ENCODE data around the gene MLXIPL.
A peak's percentile ranks its signal among the peaks of the same experiment; 100 is the strongest.
"Not testable (repeated sequence)": the region's sequence is repeated elsewhere in the genome, so short reads cannot be mapped to it uniquely, and the experiment has no call there.

The MLXIPL gene

DNA sequence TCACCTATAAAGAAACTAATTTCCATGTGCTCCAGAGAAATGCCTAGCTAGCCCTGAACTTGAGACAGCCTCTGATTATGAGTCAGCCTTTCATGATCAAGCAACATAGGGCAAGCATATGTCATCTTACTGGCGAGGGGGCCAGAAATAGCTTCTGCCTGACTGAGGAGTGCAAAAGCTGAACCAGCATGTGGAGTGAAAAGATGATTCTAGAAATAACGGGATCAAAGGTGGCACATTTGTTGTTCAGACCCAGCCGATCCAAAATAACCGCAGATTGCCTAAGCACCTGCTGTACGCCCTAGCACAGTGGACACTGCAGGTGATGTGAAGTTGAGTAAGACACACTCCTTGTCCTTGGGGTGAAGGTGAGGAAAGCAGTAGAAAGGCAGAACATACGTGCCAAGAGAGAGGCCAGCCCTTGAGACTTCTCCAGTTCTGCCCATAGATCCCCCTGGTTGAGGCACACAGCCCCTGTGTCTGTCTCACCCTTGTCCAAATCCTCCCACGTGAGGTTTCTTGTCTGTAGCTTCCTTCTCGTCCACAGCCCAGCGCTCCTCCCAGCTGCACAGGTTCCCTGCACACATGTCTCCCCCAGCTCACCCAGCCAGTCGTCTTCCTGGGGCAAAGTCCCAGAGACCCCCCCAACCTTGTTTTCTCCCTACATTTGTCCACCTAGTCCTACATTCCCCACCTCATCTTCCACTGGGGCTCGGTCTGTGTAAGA is 64.0 kb downstream of the MLXIPL start:
- Histone ChIP-seq H3K36me3 (no peaks in the 10 kb centered on the region), H3K4me3 (ENCODE audit: low read depth, low read length) (no peak overlapping the region), H3K27me3 (peaks cover 4% of the 10 kb centered on the region; the same call in 1 of the 2 replicates), H3K9me3 (no peaks in the 10 kb centered on the region), H3K4me1 (no peaks in the 10 kb centered on the region)
- TF ChIP-seq, protein P1, sequence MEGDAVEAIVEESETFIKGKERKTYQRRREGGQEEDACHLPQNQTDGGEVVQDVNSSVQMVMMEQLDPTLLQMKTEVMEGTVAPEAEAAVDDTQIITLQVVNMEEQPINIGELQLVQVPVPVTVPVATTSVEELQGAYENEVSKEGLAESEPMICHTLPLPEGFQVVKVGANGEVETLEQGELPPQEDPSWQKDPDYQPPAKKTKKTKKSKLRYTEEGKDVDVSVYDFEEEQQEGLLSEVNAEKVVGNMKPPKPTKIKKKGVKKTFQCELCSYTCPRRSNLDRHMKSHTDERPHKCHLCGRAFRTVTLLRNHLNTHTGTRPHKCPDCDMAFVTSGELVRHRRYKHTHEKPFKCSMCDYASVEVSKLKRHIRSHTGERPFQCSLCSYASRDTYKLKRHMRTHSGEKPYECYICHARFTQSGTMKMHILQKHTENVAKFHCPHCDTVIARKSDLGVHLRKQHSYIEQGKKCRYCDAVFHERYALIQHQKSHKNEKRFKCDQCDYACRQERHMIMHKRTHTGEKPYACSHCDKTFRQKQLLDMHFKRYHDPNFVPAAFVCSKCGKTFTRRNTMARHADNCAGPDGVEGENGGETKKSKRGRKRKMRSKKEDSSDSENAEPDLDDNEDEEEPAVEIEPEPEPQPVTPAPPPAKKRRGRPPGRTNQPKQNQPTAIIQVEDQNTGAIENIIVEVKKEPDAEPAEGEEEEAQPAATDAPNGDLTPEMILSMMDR (IDR thresholded peaks at IDR 0.05; ENCODE audit: low read depth, low read length), result no peak
- no peak for DNase-seq

DNA sequence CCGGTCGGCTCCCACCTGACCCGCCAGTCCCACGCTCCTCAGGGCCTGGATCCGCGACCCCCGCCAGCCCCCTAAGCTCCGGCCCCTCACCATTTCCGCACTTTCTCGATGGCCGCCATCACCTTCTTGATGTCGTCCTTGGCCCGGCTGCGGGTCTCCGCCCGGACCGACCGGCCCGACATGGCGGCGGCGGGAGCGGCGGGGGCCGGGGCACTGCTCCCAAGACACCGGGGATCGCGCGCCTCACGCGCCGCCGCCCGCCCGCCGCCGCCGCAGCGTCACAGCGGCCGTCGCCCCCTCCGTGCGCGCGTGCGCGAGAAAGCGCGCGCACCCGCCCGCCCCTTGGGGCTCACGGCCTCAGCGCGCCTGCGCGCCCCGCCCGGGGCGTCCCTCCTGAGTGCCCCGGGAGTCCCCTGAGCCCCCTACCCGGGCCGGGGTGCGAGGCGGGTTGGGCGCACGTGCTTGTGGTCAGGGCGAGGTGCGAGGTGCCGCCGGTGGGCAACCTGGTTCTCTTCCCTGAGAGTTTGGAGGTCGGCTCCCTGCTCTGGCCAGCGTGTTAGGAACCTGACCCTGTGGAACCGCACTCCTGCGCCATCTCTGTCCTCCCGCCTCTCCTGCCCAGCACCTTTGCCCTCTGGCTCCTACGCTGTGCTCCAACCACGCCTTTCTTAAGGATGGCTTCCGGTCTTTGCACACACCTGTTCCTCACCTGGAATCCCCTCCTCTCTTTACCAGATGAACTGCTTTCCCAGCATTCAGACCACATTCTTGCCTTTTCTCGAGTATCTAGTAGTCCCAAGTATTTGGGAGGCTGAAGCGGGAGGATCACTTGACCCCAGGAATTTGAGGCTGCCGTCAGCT is 66.7 kb downstream of the MLXIPL start, which contains the start of gene BCL7B:
BCL7B (minus strand) TSS at position 294 of the 861 bp plus-strand sequence; CDS start at position 182, 112 bp downstream.
- H3K4me3 ChIP-seq (ENCODE audit: low read depth, low read length), result peak within 1 kb of the TSS; percentile 69
- TF ChIP-seq, protein P1 (IDR thresholded peaks at IDR 0.05; ENCODE audit: low read depth, low read length), result no peak
- no peaks in the 10 kb centered on the region for H3K4me1 ChIP-seq
- no peaks in the 10 kb centered on the region for H3K27me3 ChIP-seq
- peak; percentile 76 for DNase-seq
- no peaks in the 10 kb centered on the region; the same call in 1 of the 2 replicates for H3K36me3 ChIP-seq
- H3K9me3 ChIP-seq, result no peaks in the 10 kb centered on the region

DNA sequence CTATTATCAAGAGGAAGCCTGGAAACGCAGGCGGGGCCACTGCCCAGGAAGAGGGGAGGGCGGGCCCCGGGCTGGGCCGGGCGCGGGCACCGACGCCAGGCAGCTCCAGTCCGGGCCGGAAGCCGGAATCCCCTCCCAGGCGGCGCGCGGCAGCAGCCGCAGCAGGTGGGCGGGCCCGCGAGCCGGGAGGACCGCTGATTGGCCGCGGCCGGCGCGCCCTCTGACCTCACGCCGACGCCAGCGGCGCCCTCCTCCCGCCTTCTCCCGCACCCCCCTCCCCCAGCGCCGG is 67.3 kb downstream of the MLXIPL start:
- H3K36me3 ChIP-seq, result peaks cover 3% of the 10 kb centered on the region
- TF ChIP-seq, protein P1 (IDR thresholded peaks at IDR 0.05; ENCODE audit: low read depth, low read length), result no peak
- DNase-seq, result peak; percentile 97
- H3K27me3 ChIP-seq, result no peaks in the 10 kb centered on the region
- H3K4me1 ChIP-seq, result no peaks in the 10 kb centered on the region
- H3K9me3 ChIP-seq, result no peaks in the 10 kb centered on the region
- H3K4me3 ChIP-seq (ENCODE audit: low read depth, low read length), result peak overlapping the region; percentile 69

DNA sequence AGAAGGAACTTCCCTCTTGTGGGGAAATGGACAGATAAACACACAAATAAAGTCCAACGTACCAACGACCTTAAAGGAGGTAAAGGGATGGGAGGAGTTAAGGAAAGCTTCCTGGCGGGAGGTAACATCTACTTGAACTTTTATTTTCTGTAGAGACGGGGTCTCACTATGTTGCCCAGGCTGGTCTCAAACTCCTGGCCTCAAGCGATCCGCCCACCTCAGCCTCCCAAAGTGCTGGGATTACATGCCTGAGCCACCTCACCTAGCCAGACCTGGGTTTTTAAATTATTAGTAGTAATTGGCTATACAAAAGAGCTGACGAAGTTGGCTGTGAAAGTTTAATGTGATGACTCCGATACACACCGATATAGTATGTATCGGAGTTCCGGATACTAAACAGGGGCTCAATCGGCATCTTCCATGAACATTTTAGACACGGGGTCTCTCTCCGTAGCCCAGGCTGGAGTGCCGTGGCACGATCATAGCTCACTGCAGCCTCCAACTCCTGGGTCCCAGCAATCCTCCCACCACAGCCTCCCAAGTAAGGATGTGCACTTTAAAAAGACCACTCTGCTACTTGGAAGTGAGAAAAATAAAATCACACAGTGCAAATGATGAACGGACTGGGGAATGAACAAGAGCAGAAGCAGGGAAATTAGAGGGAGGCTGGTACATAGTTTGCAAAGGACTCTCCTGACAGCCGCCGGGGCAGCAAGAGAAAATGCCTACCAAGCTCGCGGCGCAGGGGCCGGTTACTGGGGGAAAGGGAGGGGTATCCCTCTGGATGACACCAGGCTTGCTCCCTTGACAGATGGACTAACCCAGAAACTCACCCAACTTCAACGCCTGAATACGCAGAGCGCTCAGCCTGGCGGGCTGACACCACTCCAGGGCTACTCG is 67.9 kb downstream of the MLXIPL start:
- DNase-seq, result no peak
- Histone ChIP-seq H3K9me3 (no peaks in the 10 kb centered on the region), H3K36me3 (peaks cover 9% of the 10 kb centered on the region), H3K27me3 (no peaks in the 10 kb centered on the region), H3K4me3 (ENCODE audit: low read depth, low read length) (peak overlapping the region; percentile 69), H3K4me1 (no peaks in the 10 kb centered on the region)
- TF ChIP-seq, protein P1 (IDR thresholded peaks at IDR 0.05; ENCODE audit: low read depth, low read length), result no peak

- DNase-seq, result no peak
- Histone ChIP-seq H3K36me3 (peaks cover 17% of the 10 kb centered on the region), H3K27me3 (no peaks in the 10 kb centered on the region), H3K4me3 (ENCODE audit: low read depth, low read length) (no peak overlapping the region), H3K4me1 (no peaks in the 10 kb centered on the region), H3K9me3 (no peaks in the 10 kb centered on the region)
- TF ChIP-seq, protein P1 (IDR thresholded peaks at IDR 0.05; ENCODE audit: low read depth, low read length), result no peak
Observed at GRCh38 chr7:73555411-73555982, 68.8 kb downstream of the MLXIPL start.

- H3K4me1 ChIP-seq; H3K9me3 ChIP-seq; H3K27me3 ChIP-seq; DNase-seq; H3K4me3 ChIP-seq (ENCODE audit: low read depth, low read length): not testable (repeated sequence)
- H3K36me3 ChIP-seq, result peaks cover 48% of the 10 kb centered on the region
Observed at GRCh38 chr7:73550093-73550492, 74.2 kb downstream of the MLXIPL start.
